HG03060 (cell line): Measurements from ENCODE around the gene MAP2K1.
"Not testable (repeated sequence)": the region's sequence is repeated elsewhere in the genome, so short reads cannot be mapped to it uniquely, and the experiment has no call there.

Experiments
- ATAC-seq: cut with Tn5 transposase; IDR thresholded peaks from one replicate; pipeline ENCODE4 v1.9.1; 2021; ENCODE audit warnings: low read depth, moderate number of reproducible peaks; ENCODE audit not compliant: unreplicated experiment

The MAP2K1 gene

DNA sequence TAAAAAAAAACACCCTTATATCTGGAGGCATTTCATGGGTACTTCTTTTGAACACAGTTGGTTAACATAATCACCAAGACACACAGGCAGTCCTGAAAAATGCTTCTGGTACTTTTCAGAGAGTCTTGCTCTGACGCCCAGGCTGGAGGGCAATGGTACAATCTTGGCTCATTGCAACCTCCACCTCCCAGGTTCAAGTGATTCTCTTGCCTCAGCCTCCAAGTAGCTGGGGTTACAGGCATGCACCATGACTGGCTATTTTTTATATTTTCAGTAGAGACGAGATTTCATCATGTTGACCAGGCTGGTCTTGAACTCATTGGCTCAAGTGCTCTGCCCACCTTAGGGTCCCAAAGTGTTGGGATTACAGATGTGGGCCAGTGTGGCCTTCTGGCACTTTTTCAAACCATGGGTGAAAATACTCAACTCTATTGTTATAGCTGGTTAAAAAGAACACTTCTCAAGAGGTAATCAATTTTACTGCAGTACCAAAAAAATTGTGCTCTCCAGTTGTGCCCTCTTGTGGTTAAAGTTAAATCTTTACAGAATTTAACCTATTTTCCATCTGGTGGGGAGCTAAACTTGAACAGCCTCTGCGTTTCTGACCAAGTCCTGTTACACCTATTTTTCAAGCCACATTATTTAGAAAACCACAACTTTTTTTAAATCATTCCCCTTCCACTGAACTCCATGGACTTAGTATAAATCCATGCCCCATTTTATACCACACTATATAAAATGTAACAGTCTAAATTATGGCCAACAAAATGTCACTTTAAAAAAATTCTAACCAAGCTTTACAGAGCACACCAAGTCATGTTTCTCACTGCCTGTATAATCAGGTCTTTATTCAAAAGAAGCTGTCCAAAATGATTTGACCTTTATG lies 112.0 kb downstream of the MAP2K1 start:
- ATAC-seq, result no peak

- ATAC-seq, result not testable (repeated sequence)
Observed at GRCh38 chr15:66500346-66500745, 113.6 kb downstream of the MAP2K1 start.

GRCh38 chr15:66502491-66502890 lies 115.8 kb downstream of the MAP2K1 start:
- no peak for ATAC-seq

DNA sequence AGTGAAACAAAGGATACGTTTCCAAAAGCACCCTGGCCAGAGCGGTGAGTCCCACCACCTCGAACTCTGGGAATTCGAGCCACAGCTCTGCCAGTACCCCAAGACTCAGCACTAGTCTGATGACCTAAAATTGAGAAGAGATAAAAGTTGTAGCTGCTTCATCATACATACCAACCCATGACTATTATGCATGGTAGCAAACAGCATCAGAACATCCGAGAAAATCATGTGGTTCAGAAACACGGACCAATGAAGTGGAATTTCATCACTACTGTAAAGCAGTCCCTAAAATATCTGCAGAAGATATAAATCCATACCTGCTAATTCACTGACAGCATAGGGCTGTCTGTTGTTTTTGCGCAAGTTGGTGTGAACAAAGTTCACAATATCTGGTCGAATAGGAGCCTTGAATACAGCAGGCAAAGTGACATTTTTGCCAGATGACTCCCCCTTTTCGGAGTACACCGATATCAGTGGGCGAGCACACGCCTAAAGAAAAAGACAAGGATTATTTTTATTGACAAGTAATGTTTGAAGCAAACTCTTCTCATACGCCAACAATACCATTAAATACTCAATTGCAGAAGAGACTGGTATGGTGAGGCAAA lies 116.4 kb downstream of the MAP2K1 start:
- ATAC-seq, result not testable (repeated sequence)

DNA sequence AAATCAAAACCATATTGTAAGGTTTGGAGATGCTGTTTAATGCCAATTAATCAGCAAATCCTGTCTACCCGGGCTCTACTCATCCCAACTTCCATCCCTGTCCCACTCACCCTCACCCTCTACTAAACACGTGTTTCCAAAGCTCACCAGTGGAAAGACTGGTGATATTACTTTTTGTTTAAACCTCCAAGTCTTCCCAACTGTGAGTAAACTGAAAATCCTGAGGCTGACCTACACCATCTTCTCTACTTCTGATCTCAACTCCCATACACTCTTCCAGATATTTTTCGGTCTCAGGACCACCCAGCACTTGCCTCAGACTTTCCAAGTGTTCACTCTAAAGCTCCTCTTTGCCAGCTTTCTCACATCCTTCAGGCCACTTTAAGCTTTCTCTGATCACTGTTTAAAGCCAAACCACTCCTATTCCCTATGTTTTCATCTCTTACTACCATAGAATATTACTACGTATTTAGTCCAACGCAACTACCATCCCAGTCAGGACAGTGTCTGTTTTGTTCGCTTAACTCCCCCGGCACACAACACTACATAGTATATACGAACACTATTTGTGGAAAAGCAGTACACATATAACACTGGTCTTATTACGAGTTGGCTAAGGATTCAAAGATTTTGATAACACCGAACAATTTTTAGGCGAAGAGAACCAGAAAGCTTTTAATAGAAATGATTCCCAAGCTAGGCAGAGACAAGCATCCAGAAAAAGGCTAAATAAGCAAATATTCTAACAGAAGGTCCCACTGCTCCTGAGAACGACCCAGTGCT lies 117.3 kb downstream of the MAP2K1 start:
- no peak for ATAC-seq

GRCh38 chr15:66504563-66505429 lies 118.1 kb downstream of the MAP2K1 start, which contains the start of the genes RPL4 and ZWILCH:
TSS of gene RPL4 (minus strand) at chr15:66504855. CDS start at chr15:66504790, 65 bp downstream.
TSS of gene ZWILCH (plus strand) at chr15:66505326. CDS start at chr15:66505339, 13 bp downstream.
- no peak for ATAC-seq

- ATAC-seq, result no peak
Observed at GRCh38 chr15:66505430-66505811, 118.7 kb downstream of the MAP2K1 start.

DNA sequence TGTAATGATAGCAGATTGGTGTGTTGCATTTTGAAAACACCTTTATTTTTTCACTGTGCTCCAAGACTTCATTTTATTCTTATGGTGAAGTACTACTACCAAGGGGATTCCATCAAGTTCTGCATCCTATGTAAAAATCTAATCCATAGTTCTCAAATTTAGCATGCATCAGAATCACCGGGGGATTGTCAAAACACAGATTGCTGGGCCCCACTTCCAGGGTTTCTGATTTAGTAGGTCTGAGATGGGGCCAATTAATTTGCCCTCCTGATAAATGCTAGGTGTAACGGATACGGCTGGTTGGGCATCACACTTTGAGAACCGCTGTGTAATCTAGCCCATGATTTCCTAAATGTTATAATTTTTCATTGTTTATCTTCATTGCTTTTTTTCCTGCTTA lies 119.1 kb downstream of the MAP2K1 start:
- ATAC-seq, result no peak

GRCh38 chr15:66508293-66508883 lies 121.7 kb downstream of the MAP2K1 start:
- no peak for ATAC-seq

DNA sequence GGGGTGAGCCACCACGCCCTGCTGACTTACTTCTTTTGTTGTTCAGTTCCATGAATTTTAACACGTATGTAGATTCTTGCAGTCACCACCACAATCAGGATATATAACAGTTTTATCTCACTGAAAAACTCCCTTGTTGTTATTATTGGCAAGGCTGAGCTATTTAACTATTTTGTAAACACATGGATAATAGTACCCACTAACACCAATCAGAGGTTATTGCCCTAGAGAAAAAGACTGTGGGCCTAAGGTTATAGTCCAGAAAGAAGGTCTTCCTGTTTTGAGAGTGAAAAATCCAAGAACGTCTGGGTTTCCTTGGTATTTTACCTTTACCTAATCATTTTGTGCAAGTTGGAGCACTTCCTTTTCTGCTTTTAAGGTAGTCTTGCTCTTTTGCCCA lies 127.9 kb downstream of the MAP2K1 start:
- ATAC-seq, result no peak

GRCh38 chr15:66515901-66516322 lies 129.2 kb downstream of the MAP2K1 start:
- ATAC-seq, result no peak

- no peak for ATAC-seq
Observed at GRCh38 chr15:66523926-66524325, 137.2 kb downstream of the MAP2K1 start.

- ATAC-seq, result no peak
Observed at GRCh38 chr15:66524838-66525237, 138.1 kb downstream of the MAP2K1 start.

- ATAC-seq, result no peak
Observed at GRCh38 chr15:66535056-66535455, 148.3 kb downstream of the MAP2K1 start.
